HG03039 (cell line): ENCODE results near the gene CSK.
"Not testable (repeated sequence)": the region's sequence is repeated elsewhere in the genome, so short reads cannot be mapped to it uniquely, and the experiment has no call there.

ENCODE experiments used
- ATAC-seq: cut with Tn5 transposase; IDR thresholded peaks from one replicate; pipeline ENCODE4 v1.9.1; 2021; ENCODE audit warnings: mild to moderate bottlenecking, moderate library complexity; ENCODE audit not compliant: unreplicated experiment

CSK gene

GRCh38 chr15:74781431-74782258 lies at the start of gene CSK:
Gene CSK (plus strand): TSS chr15:74782080. CDS start chr15:74798298, 16,218 bp downstream.
- ATAC-seq = peak; percentile 32

- no peak for ATAC-seq
These were observed 49.0 kb upstream of the CSK start for GRCh38 chr15:74732846-74733245.

- no peak for ATAC-seq
These were observed 48.6 kb upstream of the CSK start for GRCh38 chr15:74733269-74733668.

GRCh38 chr15:74735305-74735704 lies 46.6 kb upstream of the CSK start:
- ATAC-seq = no peak

DNA sequence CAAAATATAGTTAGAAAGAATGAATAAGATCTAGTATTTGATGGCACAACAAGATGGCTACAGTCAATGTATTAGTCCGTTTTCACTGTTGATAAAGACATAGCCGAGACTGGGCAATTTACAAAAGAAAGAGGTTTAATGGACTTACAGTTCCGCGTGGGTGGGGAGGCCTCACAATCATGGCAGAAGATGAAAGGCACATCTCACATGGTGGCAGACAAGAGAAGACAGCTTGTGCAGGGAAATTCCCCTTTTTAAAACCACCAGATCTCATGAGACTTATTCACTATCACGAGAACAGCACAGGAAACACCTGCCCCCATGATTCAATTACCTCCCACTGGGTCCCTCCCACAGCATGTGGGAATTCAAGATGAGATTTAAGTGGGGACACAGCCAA lies 43.6 kb upstream of the CSK start:
- not testable (repeated sequence) for ATAC-seq

GRCh38 chr15:74742422-74742821 lies 39.5 kb upstream of the CSK start:
- no peak for ATAC-seq

DNA sequence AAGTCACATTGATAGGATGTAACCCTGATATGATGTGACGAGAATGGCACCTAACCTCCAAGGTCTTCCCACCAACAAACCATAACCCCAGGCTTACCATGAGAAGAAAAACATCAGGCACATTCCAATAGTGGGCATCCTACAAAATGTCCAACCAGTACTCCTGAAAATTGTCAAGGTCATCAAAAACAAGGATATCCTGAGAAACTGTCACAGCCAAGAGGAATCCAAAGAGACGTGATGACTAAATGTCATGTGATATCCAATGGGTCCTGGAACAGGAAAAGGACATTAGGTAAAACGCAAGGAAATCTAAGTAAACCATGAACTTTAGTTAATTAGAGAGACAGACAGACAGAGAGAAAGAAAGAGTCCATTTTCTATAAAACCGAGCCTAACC lies 35.5 kb upstream of the CSK start:
- no peak for ATAC-seq

DNA sequence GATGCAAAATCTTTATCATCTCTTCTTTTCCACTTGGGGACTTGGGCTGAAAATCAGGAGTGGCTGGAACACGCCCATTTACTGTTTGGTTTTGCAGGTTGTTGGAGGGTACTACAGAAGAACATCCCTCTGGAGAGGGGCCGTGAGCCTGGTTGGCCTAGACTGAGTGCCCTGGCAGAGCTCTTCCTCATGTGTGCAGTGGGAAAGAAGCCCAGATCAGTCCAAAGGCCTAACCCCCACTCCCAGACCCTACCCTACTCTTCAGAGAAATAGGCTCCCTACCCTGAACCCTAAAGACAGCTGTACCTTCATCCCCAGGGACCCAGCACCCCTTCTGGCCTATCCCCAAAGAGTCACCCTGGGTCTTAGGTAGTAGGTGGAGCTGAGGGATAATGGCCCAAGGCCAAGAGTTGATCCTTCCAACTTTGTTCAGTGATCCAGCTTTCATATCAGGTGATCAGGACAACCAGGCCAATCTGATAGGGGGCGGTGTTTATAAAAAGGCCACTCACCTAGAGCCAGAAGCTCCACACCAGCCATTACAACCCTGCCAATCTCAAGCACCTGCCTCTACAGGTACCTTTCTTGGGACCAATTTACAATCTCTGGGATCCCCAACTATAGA lies 33.4 kb upstream of the CSK start, which contains the start of gene CYP1A2:
Gene CYP1A2 (plus strand): TSS at position 524 of the 625 bp plus-strand sequence. CDS start 894 bp downstream, outside the sequence.
- ATAC-seq = no peak

DNA sequence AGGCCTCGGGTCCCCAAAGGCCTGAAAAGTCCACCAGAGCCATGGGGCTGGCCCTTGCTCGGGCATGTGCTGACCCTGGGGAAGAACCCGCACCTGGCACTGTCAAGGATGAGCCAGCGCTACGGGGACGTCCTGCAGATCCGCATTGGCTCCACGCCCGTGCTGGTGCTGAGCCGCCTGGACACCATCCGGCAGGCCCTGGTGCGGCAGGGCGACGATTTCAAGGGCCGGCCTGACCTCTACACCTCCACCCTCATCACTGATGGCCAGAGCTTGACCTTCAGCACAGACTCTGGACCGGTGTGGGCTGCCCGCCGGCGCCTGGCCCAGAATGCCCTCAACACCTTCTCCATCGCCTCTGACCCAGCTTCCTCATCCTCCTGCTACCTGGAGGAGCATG lies 32.0 kb upstream of the CSK start:
- no peak for ATAC-seq

DNA sequence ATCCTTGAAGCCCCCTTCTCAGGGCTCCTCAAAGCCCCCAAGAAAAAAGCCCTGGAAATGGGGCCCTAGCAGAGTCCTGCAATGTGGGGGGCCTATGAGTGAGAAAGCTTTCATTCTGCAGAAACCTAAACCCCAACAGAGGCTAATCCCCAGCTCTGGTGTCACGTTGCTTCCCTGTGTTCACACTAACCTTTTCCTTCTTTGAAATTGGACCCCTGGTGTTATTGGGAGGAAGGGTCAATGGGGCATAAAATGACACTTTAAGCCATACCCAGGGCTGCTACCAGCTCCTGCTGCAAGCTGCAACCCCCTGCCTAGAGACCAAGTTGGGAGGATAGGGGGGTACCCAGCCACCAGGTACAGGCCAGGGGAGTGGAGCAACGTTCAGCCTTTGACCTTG lies 31.1 kb upstream of the CSK start:
- no peak for ATAC-seq

DNA sequence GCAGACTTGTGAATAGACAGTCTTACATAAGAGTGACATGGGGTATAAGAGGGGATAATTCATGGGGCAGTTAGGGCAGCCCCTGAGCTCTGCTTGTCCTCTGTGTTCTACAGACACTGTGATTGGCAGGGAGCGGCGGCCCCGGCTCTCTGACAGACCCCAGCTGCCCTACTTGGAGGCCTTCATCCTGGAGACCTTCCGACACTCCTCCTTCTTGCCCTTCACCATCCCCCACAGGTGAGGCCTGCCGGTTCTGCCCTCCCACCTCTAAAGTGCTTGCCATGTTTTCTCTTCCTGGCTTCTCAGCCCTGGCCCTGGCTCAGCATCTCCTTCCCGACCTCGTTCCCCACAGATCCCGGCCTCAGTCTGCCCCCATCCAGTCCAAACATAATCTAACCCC lies 29.9 kb upstream of the CSK start:
- no peak for ATAC-seq

- ATAC-seq = no peak
These were observed 29.3 kb upstream of the CSK start for GRCh38 chr15:74752531-74752930.

- no peak for ATAC-seq
These were observed 27.2 kb upstream of the CSK start for GRCh38 chr15:74754593-74755215.

GRCh38 chr15:74758736-74759135 lies 23.1 kb upstream of the CSK start:
- no peak for ATAC-seq

- no peak for ATAC-seq
These were observed 19.1 kb upstream of the CSK start for GRCh38 chr15:74762791-74763150.

GRCh38 chr15:74763416-74763815 lies 18.5 kb upstream of the CSK start:
- ATAC-seq = no peak

- ATAC-seq = no peak
These were observed 14.4 kb upstream of the CSK start for GRCh38 chr15:74767167-74768098.

DNA sequence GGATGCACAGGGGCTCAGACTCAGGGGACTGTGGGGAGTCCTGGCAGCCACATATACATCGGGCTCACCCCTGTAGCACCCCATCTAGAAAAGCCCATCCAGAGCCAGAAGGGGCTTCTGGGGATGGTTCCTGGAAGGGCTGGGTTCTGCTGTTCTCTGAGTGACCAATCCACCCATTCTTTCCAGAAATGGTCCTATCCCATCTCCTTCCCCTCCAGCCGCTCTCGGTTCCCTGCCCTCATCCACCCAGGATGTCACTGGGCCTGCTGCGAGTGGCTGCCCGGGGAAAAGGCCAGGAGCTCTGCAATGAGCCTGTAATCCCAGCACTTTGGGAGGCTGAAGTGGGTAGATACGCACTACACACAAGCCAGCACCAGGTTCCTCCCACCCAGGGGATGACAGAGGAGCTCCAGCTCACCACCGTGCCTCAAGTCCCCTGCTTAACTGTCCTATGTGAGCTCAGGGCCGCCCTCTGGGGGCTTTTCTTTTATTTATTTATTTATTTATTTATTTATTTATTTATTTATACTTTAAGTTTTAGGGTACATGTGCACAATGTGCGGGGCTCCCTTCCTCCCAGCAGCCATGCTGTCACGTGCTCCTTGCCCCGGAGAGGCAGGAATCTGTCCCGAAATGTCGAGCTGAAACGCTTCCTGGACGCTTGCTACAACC lies 13.6 kb upstream of the CSK start:
- no peak for ATAC-seq

DNA sequence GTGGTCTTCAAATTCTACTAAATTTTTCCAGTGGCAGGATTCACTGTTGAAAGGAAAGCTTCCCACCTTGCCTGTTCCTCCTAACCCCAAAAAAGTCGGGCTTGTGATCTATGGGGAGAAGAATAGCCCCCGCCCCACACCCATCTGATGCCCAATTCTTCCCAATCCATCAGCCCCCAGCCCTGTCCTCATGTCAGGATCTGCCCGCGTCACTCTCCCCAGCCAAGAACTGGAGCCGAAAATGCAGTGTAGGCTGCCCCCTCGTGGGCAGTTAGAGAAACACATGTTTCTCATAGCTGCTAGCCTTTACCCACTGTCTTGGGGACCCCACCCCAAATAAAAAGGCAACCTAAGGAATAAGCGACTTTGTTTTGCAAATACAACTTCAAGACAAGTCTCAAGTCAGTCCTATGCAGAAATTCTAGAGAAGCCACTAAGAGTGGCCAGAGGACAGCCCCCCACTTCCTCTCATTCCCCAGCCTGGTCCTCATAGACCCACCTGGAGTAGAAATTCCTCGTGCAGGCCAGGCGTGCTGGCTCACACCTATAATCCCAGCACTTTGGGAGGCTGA lies 13.0 kb upstream of the CSK start:
- ATAC-seq = no peak

DNA sequence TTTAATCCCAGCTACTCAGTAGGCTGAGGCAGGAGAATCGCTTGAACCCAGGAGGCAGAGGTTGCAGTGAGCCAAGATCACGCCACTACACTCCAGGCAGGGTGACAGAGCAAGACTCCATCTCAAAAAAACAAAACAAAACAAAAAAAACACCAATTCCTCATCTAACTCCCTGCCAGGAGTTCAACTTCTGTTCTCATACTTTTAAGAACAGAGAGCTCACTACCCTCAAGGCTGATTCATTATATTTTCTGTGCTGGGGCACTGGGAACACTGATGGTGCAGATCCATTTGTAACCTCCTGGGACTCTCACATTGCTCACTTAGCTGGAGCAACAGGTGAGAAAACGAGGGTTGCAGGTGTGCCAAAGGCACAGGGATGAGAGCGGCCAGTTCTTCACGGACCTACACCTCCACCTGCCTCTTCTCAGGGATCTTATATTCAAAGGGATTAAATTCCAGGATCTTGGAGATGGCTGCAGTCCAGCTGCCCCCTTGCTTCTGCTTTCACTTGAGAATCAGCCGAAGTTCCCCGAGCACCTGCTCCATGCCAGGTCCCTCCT lies 12.3 kb upstream of the CSK start:
- no peak for ATAC-seq
